ENCODE measurements around the gene AARS2. TPM values are rescaled to one million over a fixed set of nuclear protein-coding genes. Genes with fewer than 3 reads are reported as not detected.

Gene AARS2
- total RNA-seq, 1 experiment from 2014 or later, result 11.6 TPM

DNA sequence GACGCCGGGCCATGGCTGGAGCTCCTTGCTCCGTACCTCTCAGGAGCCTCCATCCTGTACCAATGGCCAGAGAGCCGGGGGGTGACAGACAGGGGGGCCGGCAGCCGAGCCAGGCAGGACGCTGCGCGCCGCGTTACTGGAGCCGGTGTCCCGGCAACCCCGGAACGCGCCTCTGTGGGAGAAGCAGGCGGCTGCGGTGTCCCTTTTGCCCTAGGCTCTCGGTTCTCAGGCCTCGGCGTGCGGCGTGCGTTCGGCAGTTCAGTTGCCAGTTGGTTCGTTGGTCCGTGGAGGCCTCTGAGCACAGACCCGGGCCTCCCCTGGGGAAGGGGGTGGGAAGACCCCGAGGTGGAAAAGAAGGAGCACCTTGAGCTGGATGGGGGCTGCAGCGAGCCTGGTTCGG lies 29.3 kb upstream of the AARS2 start, which contains the start of gene SPATS1:
TSS of gene SPATS1 (plus strand) at position 162 of the 400 bp plus-strand sequence. CDS start 446 bp downstream, outside the sequence.
- Histone ChIP-seq H3K79me2 (ENCODE audit: low read depth) (no peaks in the 10 kb centered on the region), H4K20me1 (ENCODE audit: insufficient read depth) (no peaks in the 10 kb centered on the region), H3K9me3 (ENCODE audit: insufficient read depth, low read depth) (no peaks in the 10 kb centered on the region), H3F3A (ENCODE audit: insufficient read depth, low read depth) (peaks cover 13% of the 10 kb centered on the region; the same call in 1 of the 2 replicates), H3K4me3 (no peak within 1 kb of the TSS), H3K4me1 (replicated peaks; ENCODE audit: insufficient read depth) (peaks cover 7% of the 10 kb centered on the region; the same call in 1 of the 2 replicates), H3K27ac (no peak within 1 kb of the TSS), H3K36me3 (ENCODE audit: low read depth) (no peaks in the 10 kb centered on the region), H3K27me3 (ENCODE audit: insufficient read depth, low read depth) (peaks cover 48% of the 10 kb centered on the region), H3K4me2 (no peak within 1 kb of the TSS), H3K9me2 (ENCODE audit: insufficient read depth) (no peaks in the 10 kb centered on the region), H2AFZ (no peak within 1 kb of the TSS)
- no peak for DNase-seq
- POLR2A ChIA-PET (ENCODE audit: unreplicated experiment), result no interaction called here
- CTCF ChIA-PET, result no interaction called here
- no TSS peak for BruUV-seq (replicated peaks)
- no peak for TF ChIP-seq CTCF (conservative IDR thresholded peaks at IDR 0.05)
- no peak for TF ChIP-seq EZH2 (IDR thresholded peaks at IDR 0.05; ENCODE audit: low read depth)
- intact Hi-C loops (cut with micrococcal nuclease; ENCODE audit: unreplicated experiment), result no loop called here

GRCh38 chr6:44342052-44342451 lies 28.9 kb upstream of the AARS2 start:
- Histone ChIP-seq H3K36me3 (ENCODE audit: low read depth) (no peaks in the 10 kb centered on the region), H3K79me2 (ENCODE audit: low read depth) (no peaks in the 10 kb centered on the region), H4K20me1 (ENCODE audit: insufficient read depth) (no peaks in the 10 kb centered on the region), H3K27me3 (ENCODE audit: insufficient read depth, low read depth) (peaks cover 48% of the 10 kb centered on the region), H2AFZ (no peak overlapping the region), H3K27ac (no peak overlapping the region), H3K9me3 (ENCODE audit: insufficient read depth, low read depth) (no peaks in the 10 kb centered on the region), H3K4me3 (no peak overlapping the region), H3K9me2 (ENCODE audit: insufficient read depth) (no peaks in the 10 kb centered on the region), H3F3A (ENCODE audit: insufficient read depth, low read depth) (peaks cover 13% of the 10 kb centered on the region; the same call in 1 of the 2 replicates), H3K4me2 (no peak overlapping the region), H3K4me1 (replicated peaks; ENCODE audit: insufficient read depth) (peaks cover 7% of the 10 kb centered on the region; the same call in 1 of the 2 replicates)
- no TSS peak for BruUV-seq (replicated peaks)
- ChIA-PET POLR2A (ENCODE audit: unreplicated experiment) (no interaction called here), CTCF (no interaction called here)
- DNase-seq, result no peak
- TF ChIP-seq EZH2 (IDR thresholded peaks at IDR 0.05; ENCODE audit: low read depth), result no peak
- no peak for TF ChIP-seq CTCF (conservative IDR thresholded peaks at IDR 0.05)
- intact Hi-C loops (cut with micrococcal nuclease; ENCODE audit: unreplicated experiment), result no loop called here

DNA sequence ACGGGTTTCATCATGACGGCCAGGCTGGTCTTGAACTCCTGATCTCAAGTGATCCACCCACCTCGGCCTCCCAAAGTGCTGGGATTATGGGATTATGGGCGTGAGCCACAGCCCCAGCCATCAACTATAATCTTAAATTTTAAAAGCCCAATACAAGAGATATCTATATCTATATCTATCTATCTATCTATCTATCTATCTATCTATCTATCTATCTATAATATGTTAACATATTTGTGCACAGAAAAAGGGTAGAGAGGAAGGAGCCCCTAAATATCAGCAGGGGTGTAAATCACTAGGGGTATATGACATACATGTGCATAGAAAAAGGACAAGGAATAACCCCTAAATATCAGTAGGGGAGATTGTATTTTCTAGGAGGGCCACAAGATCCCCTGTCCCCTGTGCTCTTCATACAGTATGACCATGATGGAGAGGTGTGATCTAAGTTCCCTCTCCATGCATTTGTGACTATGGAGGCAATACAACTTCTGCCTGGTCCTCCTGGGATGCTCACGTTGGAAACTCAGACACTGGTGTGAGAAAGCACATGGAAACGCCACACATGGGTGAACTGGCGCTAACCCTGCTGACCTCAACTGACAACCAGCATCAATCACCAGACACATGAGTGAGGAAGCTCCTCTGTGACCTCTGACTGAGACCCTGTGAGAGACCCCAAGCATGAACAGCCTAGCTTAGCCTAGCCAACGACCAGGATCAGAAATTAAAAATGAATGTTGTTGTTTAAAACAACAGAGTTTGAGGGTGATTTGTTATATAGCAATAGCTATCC lies 28.1 kb upstream of the AARS2 start:
- CTCF ChIA-PET, result no interaction called here
- Histone ChIP-seq H2AFZ (no peak overlapping the region), H3K27me3 (ENCODE audit: insufficient read depth, low read depth) (peaks cover 40% of the 10 kb centered on the region), H3K4me2 (no peak overlapping the region), H3K4me1 (replicated peaks; ENCODE audit: insufficient read depth) (peaks cover 7% of the 10 kb centered on the region; the same call in 1 of the 2 replicates), H3K9me2 (ENCODE audit: insufficient read depth) (no peaks in the 10 kb centered on the region), H3K27ac (no peak overlapping the region), H3K79me2 (ENCODE audit: low read depth) (no peaks in the 10 kb centered on the region), H3K9me3 (ENCODE audit: insufficient read depth, low read depth) (no peaks in the 10 kb centered on the region), H3K36me3 (ENCODE audit: low read depth) (no peaks in the 10 kb centered on the region), H3K4me3 (no peak overlapping the region), H3F3A (ENCODE audit: insufficient read depth, low read depth) (peaks cover 13% of the 10 kb centered on the region; the same call in 1 of the 2 replicates), H4K20me1 (ENCODE audit: insufficient read depth) (no peaks in the 10 kb centered on the region)
- intact Hi-C loops (cut with micrococcal nuclease; ENCODE audit: unreplicated experiment), result no loop called here
- POLR2A ChIA-PET (ENCODE audit: unreplicated experiment), result no interaction called here
- TF ChIP-seq CTCF (conservative IDR thresholded peaks at IDR 0.05) (no peak), EZH2 (IDR thresholded peaks at IDR 0.05; ENCODE audit: low read depth) (no peak)
- BruUV-seq (replicated peaks), result no TSS peak
- DNase-seq, result no peak
